Parathyroid adenoma (tissue), 2 donors: ENCODE data around the gene BICD2.

Source experiments
- H2AFZ ChIP-seq: fragments of 300-600 bp; sonication (generic); one replicate; pipeline ENCODE4 v1.7.0; 2017; ENCODE audit warnings: antibody characterized with exemption, mild to moderate bottlenecking
- H3K27ac ChIP-seq: fragments of 300-600 bp; sonication (generic); one replicate; pipeline ENCODE4 v1.7.0; 2017
- H3K27me3 ChIP-seq: fragments of 300-600 bp; sonication (generic); one replicate; pipeline ENCODE4 v1.7.0; 2017; ENCODE audit warnings: low read length; ENCODE audit not compliant: control insufficient read depth, insufficient read depth
- H3K36me3 ChIP-seq: fragments of 300-600 bp; sonication (generic); one replicate; pipeline ENCODE4 v1.7.0; 2017; ENCODE audit warnings: low read length; ENCODE audit not compliant: control insufficient read depth, insufficient read depth
- H3K4me1 ChIP-seq: fragments of 300-600 bp; sonication (generic); one replicate; pipeline ENCODE4 v1.7.0; 2017; ENCODE audit warnings: control low read depth
- H3K4me2 ChIP-seq: fragments of 300-600 bp; sonication (generic); one replicate; pipeline ENCODE4 v1.7.0; 2017; ENCODE audit warnings: low read length
- H3K4me3 ChIP-seq: fragments of 300-600 bp; sonication (generic); one replicate; pipeline ENCODE4 v1.7.0; 2017; ENCODE audit warnings: low read depth, low read length
- H3K79me2 ChIP-seq: fragments of 300-600 bp; sonication (generic); one replicate; pipeline ENCODE4 v1.7.0; 2017; ENCODE audit warnings: control low read depth
- H3K9ac ChIP-seq: fragments of 300-600 bp; sonication (generic); one replicate; pipeline ENCODE4 v1.7.0; 2017; ENCODE audit warnings: mild to moderate bottlenecking
- H3K9me3 ChIP-seq: fragments of 300-600 bp; sonication (generic); one replicate; pipeline ENCODE4 v1.7.0; 2017; ENCODE audit warnings: low read length; ENCODE audit not compliant: control insufficient read depth
- CTCF ChIP-seq: fragments of 300-600 bp; sonication (generic); IDR thresholded peaks from one replicate; pipeline ENCODE4 v1.7.0; 2017; ENCODE audit warnings: antibody characterized with exemption, mild to moderate bottlenecking
- donor health status: primary hyperparathyroidism.

BICD2 gene

GRCh38 chr9:92716557-92716956 lies 48.1 kb downstream of the BICD2 start:
- no peaks in the 10 kb centered on the region for H3K27me3 ChIP-seq
- no peak overlapping the region for H3K4me3 ChIP-seq
- no peak overlapping the region for H3K27ac ChIP-seq
- no peaks in the 10 kb centered on the region for H3K9me3 ChIP-seq
- H3K36me3 ChIP-seq = no peaks in the 10 kb centered on the region
- no peak overlapping the region for H3K4me2 ChIP-seq
- TF ChIP-seq CTCF = peak; percentile 76
- H3K79me2 ChIP-seq = no peaks in the 10 kb centered on the region
- no peak overlapping the region for H3K9ac ChIP-seq
- no peaks in the 10 kb centered on the region for H3K4me1 ChIP-seq
- H2AFZ ChIP-seq = no peak overlapping the region

- Histone ChIP-seq H3K79me2 (no peaks in the 10 kb centered on the region), H3K4me1 (no peaks in the 10 kb centered on the region), H2AFZ (no peak overlapping the region), H3K9me3 (no peaks in the 10 kb centered on the region), H3K36me3 (no peaks in the 10 kb centered on the region), H3K27me3 (no peaks in the 10 kb centered on the region), H3K27ac (no peak overlapping the region), H3K9ac (no peak overlapping the region), H3K4me2 (no peak overlapping the region), H3K4me3 (no peak overlapping the region)
- no peak for TF ChIP-seq CTCF
These were observed 49.0 kb downstream of the BICD2 start for GRCh38 chr9:92715488-92716231.

- Histone ChIP-seq H3K4me2 (no peak overlapping the region), H3K4me1 (no peaks in the 10 kb centered on the region), H3K4me3 (no peak overlapping the region), H3K27me3 (no peaks in the 10 kb centered on the region), H3K79me2 (no peaks in the 10 kb centered on the region), H3K9ac (no peak overlapping the region), H2AFZ (no peak overlapping the region), H3K27ac (no peak overlapping the region), H3K9me3 (no peaks in the 10 kb centered on the region), H3K36me3 (no peaks in the 10 kb centered on the region)
- no peak for TF ChIP-seq CTCF
These were observed 49.7 kb downstream of the BICD2 start for GRCh38 chr9:92714787-92715487.

GRCh38 chr9:92714016-92714415 lies 50.6 kb downstream of the BICD2 start:
- no peaks in the 10 kb centered on the region for H3K9me3 ChIP-seq
- no peak overlapping the region for H3K4me3 ChIP-seq
- H3K36me3 ChIP-seq = no peaks in the 10 kb centered on the region
- TF ChIP-seq CTCF = no peak
- no peaks in the 10 kb centered on the region for H3K27me3 ChIP-seq
- no peaks in the 10 kb centered on the region for H3K4me1 ChIP-seq
- H3K9ac ChIP-seq = no peak overlapping the region
- H3K79me2 ChIP-seq = no peaks in the 10 kb centered on the region
- H3K4me2 ChIP-seq = no peak overlapping the region
- no peak overlapping the region for H2AFZ ChIP-seq
- H3K27ac ChIP-seq = no peak overlapping the region
